Prostate gland (tissue), 2 donors: Measurements from ENCODE around the gene RAI14.

Experiments
- CTCF ChIP-seq, 4 experiments: fragments of 200-600 bp in 2 of 4; fragments of 450-650 bp in 2 of 4; sonication (generic) in 2 of 4; IDR thresholded peaks; 1 replicate in 3 of 4; 2 replicates in 1 of 4; pipeline ENCODE4 v1.5.1; 2016 to 2019; ENCODE audit warnings: antibody characterized with exemption in 4 of 4, mild to moderate bottlenecking in 2 of 4, moderate library complexity in 2 of 4
- POLR2A ChIP-seq: fragments of 450-650 bp; IDR thresholded peaks from one replicate; pipeline ENCODE4 v1.6.1; 2016; ENCODE audit warnings: antibody characterized with exemption, mild to moderate bottlenecking

- TF ChIP-seq CTCF (IDR thresholded peaks at IDR 0.05), result no peak
- no peak for TF ChIP-seq POLR2A
These were observed 35.9 kb upstream of the RAI14 start for GRCh38 chr5:34620185-34620584.
